Measurements from ENCODE around the gene PHF11. TPM values are rescaled to one million over a fixed set of nuclear protein-coding genes. Genes with fewer than 3 reads are reported as not detected.

The PHF11 gene
- total and polyA plus RNA-seq, 2 experiments from 2014 or later = 7.4 to 13.5 TPM

- TF ChIP-seq ZNF114 (CRISPR knock-in tag; IDR thresholded peaks at IDR 0.05) (no peak), EZH2phosphoT487 (IDR thresholded peaks at IDR 0.05; ENCODE audit: unreplicated experiment) (no peak), REST (IDR thresholded peaks at IDR 0.05; ENCODE audit: unreplicated experiment) (no peak), NANOG (IDR thresholded peaks at IDR 0.05; ENCODE audit: borderline replicate concordance) (no peak), JUNB (IDR thresholded peaks at IDR 0.05; ENCODE audit: unreplicated experiment) (no peak), ETS1 (IDR thresholded peaks at IDR 0.05) (no peak), STAT1 (IDR thresholded peaks at IDR 0.05; ENCODE audit: unreplicated experiment) (no peak), CREB1 (CRISPR knock-in tag; IDR thresholded peaks at IDR 0.05; ENCODE audit: low read depth) (no peak), ZNF331 (CRISPR knock-in tag; IDR thresholded peaks at IDR 0.05; ENCODE audit: low read depth) (no peak), CTCF (conservative IDR thresholded peaks at IDR 0.05; ENCODE audit: low read depth in 2 of 2) (no peak)
These were observed 23.6 kb upstream of the PHF11 start (continued) for GRCh38 chr13:49472186-49472585.

GRCh38 chr13:49476529-49476928, 19.2 kb upstream of the PHF11 start:
- Histone ChIP-seq H4K20me1 (replicated peaks; ENCODE audit: insufficient read depth) (no peaks in the 10 kb centered on the region), H3K36me3 (ENCODE audit: insufficient read depth) (peaks cover 14% of the 10 kb centered on the region; the same call in 1 of the 2 replicates), H3F3A (replicated peaks; ENCODE audit: low read depth) (no peaks in the 10 kb centered on the region), H3K27me3 (ENCODE audit: insufficient read depth) (no peaks in the 10 kb centered on the region), H3K27ac (ENCODE audit: low read depth) (no peak overlapping the region), H3K4me2 (no peak overlapping the region), H3K79me2 (replicated peaks; ENCODE audit: insufficient read depth) (no peaks in the 10 kb centered on the region), H2AFZ (no peak overlapping the region), H3K9me2 (ENCODE audit: insufficient read depth) (no peaks in the 10 kb centered on the region), H3K4me1 (ENCODE audit: insufficient read depth) (no peaks in the 10 kb centered on the region), H3K4me3 (no peak overlapping the region)
- no peaks in the 10 kb centered on the region for H3K36me3 Mint-ChIP-seq (ENCODE audit: low read depth)
- no peaks in the 10 kb centered on the region for H3K27me3 Mint-ChIP-seq (ENCODE audit: insufficient read depth, low read depth, poor library complexity)
- no peaks in the 10 kb centered on the region for H3K4me1 Mint-ChIP-seq
- ATAC-seq (no peak), DNase-seq (ENCODE audit: low spot score) (no peak)
- no peak for TF ChIP-seq ZNF462 (CRISPR knock-in tag; IDR thresholded peaks at IDR 0.05)
- no peak overlapping the region for H3K4me3 Mint-ChIP-seq
- no peaks in the 10 kb centered on the region for H3K9me3 Mint-ChIP-seq
- no peak overlapping the region for H3K27ac Mint-ChIP-seq

All from GM23338 (cell line).